Fibroblast of mammary gland (primary cell): Measurements from ENCODE around the gene GALM.

Source experiments
- DNase-seq: peaks from one replicate; pipeline ENCODE4 v3.0.0-alpha.2; 2010; ENCODE audit warnings: low read depth
- H3K4me3 ChIP-seq: 2 replicates; pipeline ENCODE4 v1.5.1; 2011; ENCODE audit warnings: low read depth, mild to moderate bottlenecking, low read length, moderate library complexity; ENCODE audit not compliant: control insufficient read depth
- CTCF ChIP-seq: conservative IDR thresholded peaks from 2 replicates; pipeline ENCODE4 v1.5.1; 2011; ENCODE audit warnings: low read depth, low read length, inconsistent platforms; ENCODE audit not compliant: control insufficient read depth, insufficient read depth

The GALM gene

GRCh38 chr2:38650012-38650411, 15.9 kb upstream of the GALM start:
- no peak for TF ChIP-seq CTCF
- DNase-seq = no peak
- H3K4me3 ChIP-seq = no peak overlapping the region

- no peak for TF ChIP-seq CTCF
Observed at GRCh38 chr2:38650717-38651116, 15.2 kb upstream of the GALM start.

GRCh38 chr2:38652431-38653273, 13.3 kb upstream of the GALM start:
- DNase-seq = no peak
- H3K4me3 ChIP-seq = no peak overlapping the region
- TF ChIP-seq CTCF = no peak

More at GRCh38 chr2:38650717-38651116, 15.2 kb upstream of the GALM start:
- no peak for DNase-seq
- H3K4me3 ChIP-seq = no peak overlapping the region

GRCh38 chr2:38653380-38653714, 12.6 kb upstream of the GALM start:
- no peak for DNase-seq
- H3K4me3 ChIP-seq = no peak overlapping the region
- no peak for TF ChIP-seq CTCF

GRCh38 chr2:38653715-38654527, 12.0 kb upstream of the GALM start:
- DNase-seq = no peak
- TF ChIP-seq CTCF = no peak
- no peak overlapping the region for H3K4me3 ChIP-seq

- no peak overlapping the region for H3K4me3 ChIP-seq
- no peak for TF ChIP-seq CTCF
- no peak for DNase-seq
Observed at GRCh38 chr2:38654528-38655381, 11.2 kb upstream of the GALM start.
